Measurements from ENCODE around the gene CCDC7.
"Not testable (repeated sequence)": the region's sequence is repeated elsewhere in the genome, so short reads cannot be mapped to it uniquely, and the experiment has no call there.

Gene CCDC7

GRCh38 chr10:32540691-32541470 lies 94.9 kb downstream of the CCDC7 start:
- no peak for DNase-seq (ENCODE audit: low spot score)
- TF ChIP-seq CTCF (IDR thresholded peaks at IDR 0.05; ENCODE audit: borderline replicate concordance, control extremely low read depth, extremely low read depth, insufficient read depth, missing control alignments), result no peak
- in situ Hi-C loops (cut with MboI; ENCODE audit: low sequenced_read_pairs, unreplicated experiment), result no loop called here

GRCh38 chr10:32548208-32548607 lies 102.3 kb downstream of the CCDC7 start:
- no peak for TF ChIP-seq CTCF (IDR thresholded peaks at IDR 0.05; ENCODE audit: borderline replicate concordance, control extremely low read depth, extremely low read depth, insufficient read depth, missing control alignments)
- in situ Hi-C loops (cut with MboI; ENCODE audit: low sequenced_read_pairs, unreplicated experiment), result no loop called here

GRCh38 chr10:32556783-32557395 lies 110.9 kb downstream of the CCDC7 start:
- no peak for DNase-seq (ENCODE audit: low spot score)
- in situ Hi-C loops (cut with MboI; ENCODE audit: low sequenced_read_pairs, unreplicated experiment), result no loop called here
- no peak for TF ChIP-seq CTCF (IDR thresholded peaks at IDR 0.05; ENCODE audit: borderline replicate concordance, control extremely low read depth, extremely low read depth, insufficient read depth, missing control alignments)

More at GRCh38 chr10:32548208-32548607, 102.3 kb downstream of the CCDC7 start:
- no peak for DNase-seq (ENCODE audit: low spot score)

- in situ Hi-C loops (cut with MboI; ENCODE audit: low sequenced_read_pairs, unreplicated experiment); DNase-seq (ENCODE audit: low spot score): not testable (repeated sequence)
Observed at GRCh38 chr10:32562695-32563094, 116.8 kb downstream of the CCDC7 start.

GRCh38 chr10:32577448-32577847 lies 131.5 kb downstream of the CCDC7 start:
- TF ChIP-seq CTCF (IDR thresholded peaks at IDR 0.05; ENCODE audit: borderline replicate concordance, control extremely low read depth, extremely low read depth, insufficient read depth, missing control alignments), result no peak
- DNase-seq (ENCODE audit: low spot score), result no peak
- in situ Hi-C loops (cut with MboI; ENCODE audit: low sequenced_read_pairs, unreplicated experiment), result no loop called here

GRCh38 chr10:32582946-32583345 lies 137.0 kb downstream of the CCDC7 start:
- in situ Hi-C loops (cut with MboI; ENCODE audit: low sequenced_read_pairs, unreplicated experiment), result no loop called here
- no peak for TF ChIP-seq CTCF (IDR thresholded peaks at IDR 0.05; ENCODE audit: borderline replicate concordance, control extremely low read depth, extremely low read depth, insufficient read depth, missing control alignments)
- DNase-seq (ENCODE audit: low spot score), result no peak

- in situ Hi-C loops (cut with MboI; ENCODE audit: low sequenced_read_pairs, unreplicated experiment); DNase-seq (ENCODE audit: low spot score): not testable (repeated sequence)
Observed at GRCh38 chr10:32598022-32598421, 152.1 kb downstream of the CCDC7 start.
